ENCODE results near the gene TEDDM1.

Gene TEDDM1

GRCh38 chr1:182359645-182360044, 40.8 kb downstream of the TEDDM1 start:
- TF ChIP-seq ZFX (IDR thresholded peaks at IDR 0.05; ENCODE audit: borderline replicate concordance): no peak
- no peak for TF ChIP-seq CTCF (IDR thresholded peaks at IDR 0.05)
- H3K27ac ChIP-seq: no peak overlapping the region

- TF ChIP-seq ZFX (IDR thresholded peaks at IDR 0.05; ENCODE audit: borderline replicate concordance) (no peak), CTCF (IDR thresholded peaks at IDR 0.05) (no peak)
- H3K27ac ChIP-seq: no peak overlapping the region
Observed at GRCh38 chr1:182357913-182358312, 42.6 kb downstream of the TEDDM1 start.

- no peak for TF ChIP-seq ZFX (IDR thresholded peaks at IDR 0.05; ENCODE audit: borderline replicate concordance)
- no peak for TF ChIP-seq CTCF (IDR thresholded peaks at IDR 0.05)
Observed at GRCh38 chr1:182357171-182357570, 43.3 kb downstream of the TEDDM1 start.

GRCh38 chr1:182355723-182356098, 44.8 kb downstream of the TEDDM1 start:
- TF ChIP-seq CTCF (IDR thresholded peaks at IDR 0.05): no peak
- TF ChIP-seq ZFX (IDR thresholded peaks at IDR 0.05; ENCODE audit: borderline replicate concordance): no peak
- no peak overlapping the region for H3K27ac ChIP-seq

More at GRCh38 chr1:182357171-182357570, 43.3 kb downstream of the TEDDM1 start:
- H3K27ac ChIP-seq: no peak overlapping the region

- H3K27ac ChIP-seq: no peak overlapping the region
- no peak for TF ChIP-seq CTCF (IDR thresholded peaks at IDR 0.05)
- no peak for TF ChIP-seq ZFX (IDR thresholded peaks at IDR 0.05; ENCODE audit: borderline replicate concordance)
Observed at GRCh38 chr1:182351790-182352364, 48.6 kb downstream of the TEDDM1 start.

GRCh38 chr1:182350839-182351238, 49.6 kb downstream of the TEDDM1 start:
- TF ChIP-seq CTCF (IDR thresholded peaks at IDR 0.05) (no peak), ZFX (IDR thresholded peaks at IDR 0.05; ENCODE audit: borderline replicate concordance) (no peak)
- H3K27ac ChIP-seq: no peak overlapping the region

GRCh38 chr1:182348961-182349747, 51.3 kb downstream of the TEDDM1 start:
- no peak for TF ChIP-seq CTCF (IDR thresholded peaks at IDR 0.05)
- TF ChIP-seq ZFX (IDR thresholded peaks at IDR 0.05; ENCODE audit: borderline replicate concordance): no peak
- H3K27ac ChIP-seq: no peak overlapping the region

All from 22Rv1 (cell line).